ENCODE measurements around the gene CLCN5.

The CLCN5 gene

DNA sequence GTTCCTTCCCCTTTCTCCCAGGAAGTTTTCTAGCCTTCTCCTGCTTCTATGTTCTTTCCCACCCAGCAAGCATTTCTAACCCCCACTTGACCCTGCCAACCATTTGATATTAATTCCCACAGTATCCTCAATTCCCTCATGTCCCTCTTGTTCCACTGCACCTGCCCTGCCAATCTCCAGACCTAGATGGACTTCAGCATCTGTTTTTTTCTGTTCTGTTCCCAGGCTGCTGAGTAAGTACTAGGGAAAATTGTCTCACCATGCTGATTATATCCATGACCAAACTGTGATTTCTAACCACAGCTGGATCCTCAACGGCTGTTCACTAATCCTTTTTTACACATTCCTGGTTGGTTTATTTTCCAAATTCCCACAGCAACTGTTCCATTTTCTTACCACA is 37.7 kb downstream of the CLCN5 start:
- no peak overlapping the region for H3K4me2 ChIP-seq
- TF ChIP-seq Cebpa-rat (IDR thresholded peaks at IDR 0.05): no peak
- H3K36me3 ChIP-seq: no peaks in the 10 kb centered on the region
- no peak overlapping the region for H3K27ac ChIP-seq
- no peak overlapping the region for H3K4me3 ChIP-seq
- no peaks in the 10 kb centered on the region for H4K20me1 ChIP-seq
- no peak overlapping the region for H3K9ac ChIP-seq
- H3K9me3 ChIP-seq: no peaks in the 10 kb centered on the region
- H3K27me3 ChIP-seq: peaks cover 99% of the 10 kb centered on the region
- H3K4me1 ChIP-seq: no peaks in the 10 kb centered on the region

DNA sequence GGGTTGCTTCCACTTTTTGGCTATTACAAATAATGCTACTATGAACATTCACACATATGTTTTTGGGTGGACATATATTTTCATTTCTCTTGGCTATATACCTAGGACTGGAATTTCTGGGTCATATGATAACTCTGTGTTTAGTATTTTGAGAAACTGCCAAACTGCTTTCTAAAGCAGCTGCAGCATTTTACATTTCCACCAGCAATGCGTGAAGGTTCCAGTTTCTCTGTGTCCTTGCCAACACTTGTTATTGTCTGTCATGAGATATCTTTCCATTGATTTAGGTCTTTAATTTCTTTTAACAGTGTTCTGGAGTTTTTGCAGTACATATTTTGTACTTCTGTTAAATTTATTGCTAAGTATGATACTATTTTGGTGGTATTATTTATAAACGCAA is 48.3 kb downstream of the CLCN5 start:
- Histone ChIP-seq H3K27ac (no peak overlapping the region), H3K27me3 (peaks cover 30% of the 10 kb centered on the region), H3K4me1 (no peaks in the 10 kb centered on the region), H3K9ac (no peak overlapping the region), H4K20me1 (no peaks in the 10 kb centered on the region), H3K4me3 (no peak overlapping the region), H3K4me2 (no peak overlapping the region), H3K9me3 (no peaks in the 10 kb centered on the region; the same call in 1 of the 2 replicates), H3K36me3 (no peaks in the 10 kb centered on the region)
- TF ChIP-seq Cebpa-rat (IDR thresholded peaks at IDR 0.05): no peak

DNA sequence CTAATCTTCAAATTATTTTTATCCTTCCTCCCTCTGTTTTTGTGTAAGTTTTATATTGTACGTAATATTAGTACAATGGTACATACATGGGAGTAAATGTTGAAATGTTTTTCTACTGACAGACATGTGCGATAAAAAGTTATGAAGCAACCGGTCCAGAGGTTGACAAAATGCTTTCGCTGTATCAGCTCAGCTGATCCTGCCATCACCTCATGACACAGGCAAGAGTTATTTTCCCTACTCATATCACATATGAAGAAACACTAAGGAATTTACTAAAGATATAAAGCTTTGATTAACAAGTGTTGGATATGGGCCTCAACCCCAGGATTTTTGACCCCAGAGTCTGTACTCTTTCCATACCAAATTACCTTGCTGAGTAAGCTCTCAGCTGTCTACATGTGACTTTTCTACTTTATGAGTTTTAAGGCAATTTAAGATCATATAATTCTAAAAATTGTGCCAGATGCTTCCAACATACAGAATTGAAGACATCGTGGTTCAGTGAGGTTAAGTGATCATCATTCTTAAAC is 50.0 kb downstream of the CLCN5 start:
- peaks cover 48% of the 10 kb centered on the region for H3K27me3 ChIP-seq
- no peaks in the 10 kb centered on the region for H4K20me1 ChIP-seq
- H3K4me3 ChIP-seq: no peak overlapping the region
- no peaks in the 10 kb centered on the region; the same call in 1 of the 2 replicates for H3K9me3 ChIP-seq
- no peak overlapping the region for H3K4me2 ChIP-seq
- H3K4me1 ChIP-seq: no peaks in the 10 kb centered on the region
- H3K27ac ChIP-seq: no peak overlapping the region
- no peaks in the 10 kb centered on the region for H3K36me3 ChIP-seq
- H3K9ac ChIP-seq: no peak overlapping the region
- no peak for TF ChIP-seq Cebpa-rat (IDR thresholded peaks at IDR 0.05)

DNA sequence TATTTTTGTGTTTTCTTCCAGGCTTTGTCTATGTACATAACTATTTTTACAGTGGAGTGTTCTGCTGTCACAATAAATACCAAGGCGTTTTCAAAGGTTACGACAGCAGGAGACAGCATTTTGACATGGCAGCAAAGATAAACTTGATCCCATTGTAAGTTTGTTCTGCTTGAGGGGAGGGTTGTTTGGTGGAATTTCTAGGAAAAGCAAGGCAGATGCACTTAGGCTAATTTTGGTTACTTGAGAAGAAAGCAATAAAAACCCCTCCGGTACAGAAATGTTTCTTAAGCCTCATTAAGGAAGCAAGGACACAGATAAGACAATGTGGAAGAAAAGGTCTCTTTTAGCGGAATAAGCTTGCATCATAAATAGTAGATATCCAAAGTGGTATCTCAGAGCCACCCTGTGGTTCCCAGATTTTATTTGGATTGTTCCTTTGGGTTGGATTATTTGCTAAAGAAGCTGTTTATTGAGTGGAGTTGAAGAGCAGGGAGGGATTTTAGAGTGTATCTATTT is 54.3 kb downstream of the CLCN5 start:
- Histone ChIP-seq H4K20me1 (peaks cover 4% of the 10 kb centered on the region; the same call in 1 of the 2 replicates), H3K27me3 (peaks cover 80% of the 10 kb centered on the region), H3K27ac (no peak overlapping the region), H3K4me3 (no peak overlapping the region), H3K36me3 (no peaks in the 10 kb centered on the region), H3K4me1 (no peaks in the 10 kb centered on the region), H3K9me3 (no peaks in the 10 kb centered on the region), H3K9ac (no peak overlapping the region), H3K4me2 (no peak overlapping the region)
- TF ChIP-seq Cebpa-rat (IDR thresholded peaks at IDR 0.05): no peak

DNA sequence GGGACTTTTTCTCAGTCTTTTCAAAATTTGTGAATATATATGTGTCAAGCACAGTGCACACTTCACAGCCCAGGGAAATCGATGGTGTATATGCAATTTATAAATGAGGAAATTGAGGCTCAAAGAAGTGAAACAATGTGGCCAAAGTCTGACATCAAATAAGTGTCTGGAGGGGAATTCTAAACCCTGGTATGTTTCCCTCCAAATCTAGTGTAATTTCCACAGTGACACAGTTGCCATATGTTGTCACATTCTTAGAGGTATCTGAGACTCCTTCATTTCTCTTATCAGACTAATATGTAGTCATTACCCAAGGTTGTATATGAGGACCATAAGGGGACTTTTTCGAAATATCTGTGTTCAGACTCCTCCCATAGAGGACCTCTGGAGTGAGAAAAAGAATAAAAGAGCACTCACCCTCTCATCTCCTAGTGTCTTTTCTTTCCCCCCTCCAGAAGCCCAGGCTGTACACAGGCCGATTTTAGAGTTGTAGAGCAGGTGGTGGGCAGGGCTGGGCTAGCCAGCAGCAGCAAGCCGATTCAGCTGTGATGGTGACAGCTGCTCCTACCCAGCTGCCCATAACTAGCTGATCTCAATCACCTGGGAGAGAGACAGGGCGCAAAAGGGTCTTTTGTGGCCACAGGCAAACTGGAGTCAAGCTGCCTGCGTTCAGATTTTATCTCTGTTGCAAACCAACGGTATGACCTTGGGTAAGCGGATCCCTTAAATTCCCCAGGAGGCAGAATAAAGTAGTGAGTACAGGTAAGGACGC is 55.1 kb downstream of the CLCN5 start:
- Histone ChIP-seq H3K4me1 (no peaks in the 10 kb centered on the region), H3K4me2 (no peak overlapping the region), H3K27me3 (peaks cover 83% of the 10 kb centered on the region), H3K9ac (no peak overlapping the region), H3K9me3 (no peaks in the 10 kb centered on the region), H3K27ac (no peak overlapping the region), H3K36me3 (no peaks in the 10 kb centered on the region), H3K4me3 (no peak overlapping the region), H4K20me1 (peaks cover 4% of the 10 kb centered on the region; the same call in 1 of the 2 replicates)
- TF ChIP-seq Cebpa-rat (IDR thresholded peaks at IDR 0.05): no peak

DNA sequence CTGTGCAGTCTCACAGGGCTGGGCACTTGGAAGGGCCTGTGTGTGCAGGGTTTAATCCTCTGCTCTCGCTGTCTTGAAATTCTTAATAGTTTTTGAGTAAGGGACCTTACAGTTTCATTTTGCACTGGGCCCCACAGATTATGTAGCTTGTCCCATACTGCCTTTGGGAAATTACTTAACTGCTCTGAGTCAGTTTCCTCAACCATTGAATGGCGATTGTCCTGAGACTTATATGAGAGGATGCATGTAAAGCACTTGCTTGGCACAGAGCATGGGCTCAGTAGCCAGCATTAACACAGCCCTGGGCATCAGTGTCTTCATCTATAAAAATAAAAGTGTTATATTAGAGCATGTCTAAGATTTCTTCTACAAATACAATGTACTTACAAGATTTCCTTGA is 55.8 kb downstream of the CLCN5 start:
- H3K36me3 ChIP-seq: no peaks in the 10 kb centered on the region
- peaks cover 4% of the 10 kb centered on the region; the same call in 1 of the 2 replicates for H4K20me1 ChIP-seq
- H3K27ac ChIP-seq: no peak overlapping the region
- peaks cover 84% of the 10 kb centered on the region for H3K27me3 ChIP-seq
- H3K9ac ChIP-seq: no peak overlapping the region
- H3K4me2 ChIP-seq: no peak overlapping the region
- H3K4me3 ChIP-seq: no peak overlapping the region
- no peaks in the 10 kb centered on the region for H3K9me3 ChIP-seq
- no peak for TF ChIP-seq Cebpa-rat (IDR thresholded peaks at IDR 0.05)
- H3K4me1 ChIP-seq: no peaks in the 10 kb centered on the region

DNA sequence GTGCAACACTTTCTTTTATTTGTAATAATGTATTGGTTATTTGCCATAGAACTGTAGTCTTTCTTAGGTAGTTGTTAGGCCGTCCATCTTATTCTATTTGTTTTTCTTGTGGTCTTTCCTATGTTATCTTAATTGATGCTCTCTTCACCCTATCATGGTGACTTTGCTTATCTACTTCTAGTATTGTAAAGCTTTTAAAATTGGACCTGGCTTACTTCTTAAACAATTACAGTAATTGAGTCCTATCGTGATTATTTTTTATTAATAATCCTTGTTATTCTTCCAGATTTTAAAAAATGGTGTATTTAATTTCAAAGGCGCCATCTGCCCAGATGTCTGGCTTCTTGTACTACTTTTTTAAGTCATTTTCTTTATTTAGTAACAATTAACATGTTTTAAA is 63.7 kb downstream of the CLCN5 start:
- no peak for TF ChIP-seq Cebpa-rat (IDR thresholded peaks at IDR 0.05)
- Histone ChIP-seq H4K20me1 (0 out of 2 replicates have a peak, but pooled peaks cover 7% of the 10 kb centered on the region), H3K4me3 (no peak overlapping the region), H3K4me2 (no peak overlapping the region), H3K9ac (no peak overlapping the region), H3K9me3 (no peaks in the 10 kb centered on the region), H3K27ac (no peak overlapping the region), H3K36me3 (no peaks in the 10 kb centered on the region), H3K27me3 (peaks cover 81% of the 10 kb centered on the region), H3K4me1 (no peaks in the 10 kb centered on the region)

DNA sequence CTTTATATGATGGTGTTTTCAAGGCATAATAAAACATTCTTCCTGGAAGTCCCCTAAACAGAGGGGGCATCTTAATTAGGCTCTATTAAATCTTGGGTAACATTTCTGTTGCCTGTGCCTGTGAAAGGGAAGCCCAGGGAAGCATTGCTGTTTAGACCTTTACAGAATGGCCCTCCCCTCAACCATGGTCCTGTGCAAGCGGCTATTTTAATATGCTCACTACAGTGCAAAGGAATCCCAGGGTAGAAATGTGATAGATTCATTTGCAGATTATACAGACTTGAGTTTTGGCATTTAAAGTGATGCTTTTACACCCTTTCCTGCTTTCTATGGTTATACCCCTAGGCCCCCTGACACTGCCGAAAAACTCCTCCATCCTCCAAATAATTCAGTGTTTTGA is 65.3 kb downstream of the CLCN5 start:
- H3K4me1 ChIP-seq: no peaks in the 10 kb centered on the region
- no peak overlapping the region for H3K9ac ChIP-seq
- 0 out of 2 replicates have a peak, but pooled peaks cover 7% of the 10 kb centered on the region for H4K20me1 ChIP-seq
- H3K9me3 ChIP-seq: no peaks in the 10 kb centered on the region
- H3K27me3 ChIP-seq: peaks cover 80% of the 10 kb centered on the region
- H3K27ac ChIP-seq: no peak overlapping the region
- no peaks in the 10 kb centered on the region for H3K36me3 ChIP-seq
- no peak for TF ChIP-seq Cebpa-rat (IDR thresholded peaks at IDR 0.05)
- no peak overlapping the region for H3K4me2 ChIP-seq
- no peak overlapping the region for H3K4me3 ChIP-seq

DNA sequence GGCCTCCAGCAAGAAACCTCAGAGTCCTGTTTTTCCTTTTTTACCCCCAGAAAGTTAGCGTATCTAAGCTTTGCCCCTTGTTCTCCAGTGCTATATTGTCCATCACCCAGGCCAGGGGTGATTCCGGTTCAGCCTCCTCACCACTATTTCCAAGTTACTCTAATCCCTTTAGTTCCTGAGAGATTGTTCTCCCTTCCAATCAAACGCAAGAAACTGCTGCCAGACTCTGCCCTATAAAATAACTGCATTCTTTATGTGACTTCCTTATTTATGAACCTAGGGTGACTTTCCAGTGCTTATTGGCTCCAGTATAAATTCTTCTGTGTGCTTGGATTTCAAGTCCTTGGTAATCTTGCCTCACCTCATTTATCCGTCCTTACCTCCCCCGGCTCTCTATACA is 65.7 kb downstream of the CLCN5 start:
- H3K9ac ChIP-seq: no peak overlapping the region
- no peaks in the 10 kb centered on the region for H3K4me1 ChIP-seq
- no peak overlapping the region for H3K4me2 ChIP-seq
- no peaks in the 10 kb centered on the region for H3K36me3 ChIP-seq
- TF ChIP-seq Cebpa-rat (IDR thresholded peaks at IDR 0.05): no peak
- 0 out of 2 replicates have a peak, but pooled peaks cover 7% of the 10 kb centered on the region for H4K20me1 ChIP-seq
- peaks cover 81% of the 10 kb centered on the region for H3K27me3 ChIP-seq
- H3K4me3 ChIP-seq: no peak overlapping the region
- no peak overlapping the region for H3K27ac ChIP-seq
- H3K9me3 ChIP-seq: no peaks in the 10 kb centered on the region

DNA sequence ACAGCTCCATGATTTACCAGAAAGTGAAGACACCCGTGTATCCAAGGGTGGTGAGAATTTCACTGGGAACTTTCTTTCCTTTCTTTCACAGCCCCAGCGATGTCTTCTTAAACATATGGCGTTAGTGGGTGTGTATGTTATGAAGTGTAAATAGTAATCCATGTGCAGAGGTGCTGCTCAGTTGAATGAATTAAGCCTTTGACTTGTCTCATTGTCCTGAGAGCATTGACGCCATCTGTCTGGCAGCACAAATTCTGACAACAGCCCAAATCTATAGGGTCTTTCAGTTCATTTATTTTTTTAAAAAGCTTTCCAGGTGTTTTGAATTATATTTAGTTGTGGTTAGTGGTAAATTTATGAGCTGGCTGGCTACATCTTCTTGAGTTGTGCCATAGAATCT is 69.4 kb downstream of the CLCN5 start:
- H3K27me3 ChIP-seq: peaks cover 94% of the 10 kb centered on the region
- no peak for TF ChIP-seq Cebpa-rat (IDR thresholded peaks at IDR 0.05)

More for the DNA sequence above, 69.4 kb downstream of the CLCN5 start:
- Histone ChIP-seq H3K9ac (no peak overlapping the region), H3K36me3 (no peaks in the 10 kb centered on the region), H3K4me3 (no peak overlapping the region), H3K4me2 (no peak overlapping the region), H3K9me3 (no peaks in the 10 kb centered on the region), H3K4me1 (no peaks in the 10 kb centered on the region), H3K27ac (no peak overlapping the region), H4K20me1 (0 out of 2 replicates have a peak, but pooled peaks cover 11% of the 10 kb centered on the region)

All from BLaER1 (cell line).